ENCODE data around the gene JTB.

- peak; percentile 51 for TF ChIP-seq CTCF (IDR thresholded peaks at IDR 0.05; ENCODE audit: low read depth, low read length, poor library complexity, severe bottlenecking)
- TF ChIP-seq EZH2phosphoT487 (IDR thresholded peaks at IDR 0.05; ENCODE audit: borderline replicate concordance, low read length): no peak
These were observed 19.1 kb downstream of the JTB start, which contains the start of gene CRTC2 for GRCh38 chr1:153958111-153958960.

Data from DOHH2 (cell line).